GM10248 (cell line): ENCODE results near the gene MS4A13.

Source experiments
- CTCF ChIA-PET: fragments of 300-600 bp; sonication (Branson Sonifier 250); formaldehyde crosslinking; extraction: SDS; loops from one replicate; lab custom pipeline; 2021; ENCODE audit warnings: antibody characterized with exemption; lab: Yijun Ruan, JAX
- POLR2A ChIA-PET: fragments of 350-650 bp; sonication (Branson Sonifier 250); formaldehyde crosslinking; extraction: SDS; loops from one replicate; lab custom pipeline; 2020; ENCODE audit warnings: antibody characterized with exemption; lab: Yijun Ruan, JAX
- DNase-seq: peaks from one replicate; pipeline ENCODE4 v3.0.0; 2012; ENCODE audit errors: extremely low spot score
- TF ChIP-seq, protein P1 (sequence below): IDR thresholded peaks from 2 replicates; pipeline ENCODE4 v1.5.1; 2012; ENCODE audit warnings: mild to moderate bottlenecking, low read depth; ENCODE audit errors: extremely low read depth, missing control alignments, control extremely low read depth

Gene MS4A13

DNA sequence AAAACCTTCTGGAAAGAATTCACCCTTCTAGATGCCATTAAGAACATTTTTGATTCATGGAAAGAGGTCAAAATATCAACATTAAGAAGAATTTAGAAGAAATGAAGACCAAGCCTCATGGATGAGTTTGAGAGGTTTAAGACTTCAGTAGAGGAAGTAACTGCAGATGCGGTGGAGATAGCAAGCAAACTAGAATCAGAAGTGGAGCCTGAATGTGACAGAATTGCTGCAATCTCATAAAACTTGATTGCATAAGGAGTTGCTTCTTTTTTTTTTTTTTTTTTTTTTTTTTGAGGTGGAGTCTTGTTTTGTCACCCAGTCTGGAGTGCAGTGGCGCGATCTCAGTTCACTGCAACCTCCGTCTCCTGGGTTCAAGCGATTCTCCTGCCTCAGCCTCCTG lies 51.6 kb downstream of the MS4A13 start:
- ChIA-PET POLR2A (no interaction called here), CTCF (no interaction called here)
- TF ChIP-seq, protein P1, sequence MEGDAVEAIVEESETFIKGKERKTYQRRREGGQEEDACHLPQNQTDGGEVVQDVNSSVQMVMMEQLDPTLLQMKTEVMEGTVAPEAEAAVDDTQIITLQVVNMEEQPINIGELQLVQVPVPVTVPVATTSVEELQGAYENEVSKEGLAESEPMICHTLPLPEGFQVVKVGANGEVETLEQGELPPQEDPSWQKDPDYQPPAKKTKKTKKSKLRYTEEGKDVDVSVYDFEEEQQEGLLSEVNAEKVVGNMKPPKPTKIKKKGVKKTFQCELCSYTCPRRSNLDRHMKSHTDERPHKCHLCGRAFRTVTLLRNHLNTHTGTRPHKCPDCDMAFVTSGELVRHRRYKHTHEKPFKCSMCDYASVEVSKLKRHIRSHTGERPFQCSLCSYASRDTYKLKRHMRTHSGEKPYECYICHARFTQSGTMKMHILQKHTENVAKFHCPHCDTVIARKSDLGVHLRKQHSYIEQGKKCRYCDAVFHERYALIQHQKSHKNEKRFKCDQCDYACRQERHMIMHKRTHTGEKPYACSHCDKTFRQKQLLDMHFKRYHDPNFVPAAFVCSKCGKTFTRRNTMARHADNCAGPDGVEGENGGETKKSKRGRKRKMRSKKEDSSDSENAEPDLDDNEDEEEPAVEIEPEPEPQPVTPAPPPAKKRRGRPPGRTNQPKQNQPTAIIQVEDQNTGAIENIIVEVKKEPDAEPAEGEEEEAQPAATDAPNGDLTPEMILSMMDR = no peak
- DNase-seq = no peak

DNA sequence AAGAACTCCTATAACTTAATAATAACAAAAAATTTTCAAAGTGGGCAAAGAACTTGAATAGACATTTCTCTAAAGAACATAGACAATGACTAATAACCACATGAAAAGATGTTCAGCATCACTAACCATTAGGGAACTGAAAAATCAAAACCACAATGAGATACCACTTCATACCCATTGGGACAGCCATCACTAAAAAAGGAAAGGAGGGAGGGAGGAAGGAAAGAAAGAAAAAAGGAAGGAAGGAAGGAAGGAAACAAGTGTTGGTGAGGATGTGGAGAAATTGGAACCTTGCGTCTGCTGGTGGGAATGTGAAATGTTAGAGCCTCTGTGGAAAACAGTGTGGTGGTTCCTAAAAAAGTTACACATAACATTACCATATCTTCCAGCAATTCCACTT lies 55.8 kb downstream of the MS4A13 start:
- CTCF ChIA-PET = no interaction called here

DNA sequence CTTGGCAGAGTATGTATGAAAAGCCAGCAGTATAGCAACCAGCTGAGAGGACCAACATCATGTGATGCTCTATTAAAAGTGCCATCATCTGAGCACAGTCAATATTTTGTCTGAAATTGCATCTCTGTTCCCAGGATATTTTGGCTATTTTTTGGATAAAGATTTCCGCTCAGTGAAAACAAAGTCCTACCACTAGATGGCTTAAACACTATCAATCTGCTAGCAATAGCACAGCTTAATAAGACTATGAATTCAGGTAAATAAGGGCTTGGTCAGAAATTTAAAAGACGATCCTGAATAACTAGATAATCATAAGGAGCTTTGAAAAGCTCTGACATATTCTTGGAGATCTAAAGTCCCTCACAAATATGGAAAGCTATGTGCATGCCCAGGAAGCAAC lies 74.4 kb downstream of the MS4A13 start:
- no peak for DNase-seq
- ChIA-PET CTCF (interaction anchor here (0.7 to 1.1 kb wide), 2 partner anchors 9 to 29 kb away, joined by 3 read pairs; no protein-coding TSS in a partner anchor), POLR2A (no interaction called here)
- TF ChIP-seq, protein P1 = no peak

More for the DNA sequence above, 55.8 kb downstream of the MS4A13 start:
- no peak for DNase-seq
- TF ChIP-seq, protein P1 = no peak
- POLR2A ChIA-PET = no interaction called here
